Measurements from ENCODE around the gene SLC9A1.

Gene SLC9A1

DNA sequence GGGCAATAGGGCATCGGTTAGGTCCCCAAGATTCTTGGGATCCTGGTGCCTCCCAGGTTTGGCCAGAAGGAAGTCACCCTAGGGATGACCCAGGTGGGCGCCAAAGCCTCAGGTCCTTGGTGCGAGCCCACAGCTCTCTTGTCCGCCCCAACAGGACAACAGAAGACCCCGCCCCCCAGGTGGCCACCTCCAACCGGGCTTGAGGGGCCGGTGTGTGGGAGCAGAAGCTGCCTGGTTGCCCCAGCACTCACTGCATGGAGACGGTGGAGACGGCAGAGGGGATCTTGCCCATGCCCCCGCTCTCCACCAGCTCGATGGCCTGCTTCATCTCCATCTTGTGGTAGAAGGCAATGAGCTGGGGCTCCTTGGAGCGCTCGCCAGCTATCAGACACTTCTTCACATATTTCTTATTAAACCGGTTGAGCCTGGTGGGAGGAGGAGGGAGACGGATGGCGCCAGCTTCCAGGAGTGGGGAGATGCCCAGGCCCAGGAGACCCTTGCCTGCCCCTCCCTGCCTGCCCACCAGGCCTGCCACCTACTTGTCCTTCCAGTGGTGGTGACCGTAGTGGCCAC, 52.7 kb downstream of the SLC9A1 start:
- no peak overlapping the region for H3K4me3 ChIP-seq (ENCODE audit: low read depth in 1 of 2, low read length in 2 of 2)
- TF ChIP-seq, protein P1, sequence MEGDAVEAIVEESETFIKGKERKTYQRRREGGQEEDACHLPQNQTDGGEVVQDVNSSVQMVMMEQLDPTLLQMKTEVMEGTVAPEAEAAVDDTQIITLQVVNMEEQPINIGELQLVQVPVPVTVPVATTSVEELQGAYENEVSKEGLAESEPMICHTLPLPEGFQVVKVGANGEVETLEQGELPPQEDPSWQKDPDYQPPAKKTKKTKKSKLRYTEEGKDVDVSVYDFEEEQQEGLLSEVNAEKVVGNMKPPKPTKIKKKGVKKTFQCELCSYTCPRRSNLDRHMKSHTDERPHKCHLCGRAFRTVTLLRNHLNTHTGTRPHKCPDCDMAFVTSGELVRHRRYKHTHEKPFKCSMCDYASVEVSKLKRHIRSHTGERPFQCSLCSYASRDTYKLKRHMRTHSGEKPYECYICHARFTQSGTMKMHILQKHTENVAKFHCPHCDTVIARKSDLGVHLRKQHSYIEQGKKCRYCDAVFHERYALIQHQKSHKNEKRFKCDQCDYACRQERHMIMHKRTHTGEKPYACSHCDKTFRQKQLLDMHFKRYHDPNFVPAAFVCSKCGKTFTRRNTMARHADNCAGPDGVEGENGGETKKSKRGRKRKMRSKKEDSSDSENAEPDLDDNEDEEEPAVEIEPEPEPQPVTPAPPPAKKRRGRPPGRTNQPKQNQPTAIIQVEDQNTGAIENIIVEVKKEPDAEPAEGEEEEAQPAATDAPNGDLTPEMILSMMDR (IDR thresholded peaks at IDR 0.05; ENCODE audit: borderline replicate concordance, extremely low read depth, low read length, poor library complexity, severe bottlenecking), result no peak
- no peak for TF ChIP-seq EZH2 (IDR thresholded peaks at IDR 0.05; ENCODE audit: borderline replicate concordance, low read depth, low read length, severe bottlenecking)
- no peaks in the 10 kb centered on the region for H3K79me2 ChIP-seq (ENCODE audit: insufficient read depth, low read length)
- H3K36me3 ChIP-seq (ENCODE audit: insufficient read depth, low read length), result peaks cover 32% of the 10 kb centered on the region
- no peaks in the 10 kb centered on the region for H3K27me3 ChIP-seq (ENCODE audit: insufficient read depth, low read length, poor library complexity)
- no peaks in the 10 kb centered on the region for H3K9me3 ChIP-seq (ENCODE audit: insufficient read depth, low read length, severe bottlenecking)
- H3K9ac ChIP-seq (ENCODE audit: low read depth, low read length), result no peak overlapping the region
- H2AFZ ChIP-seq (ENCODE audit: low read depth, low read length), result no peak overlapping the region
- 0 out of 2 replicates have a peak, but pooled peaks cover 5% of the 10 kb centered on the region for H4K20me1 ChIP-seq (ENCODE audit: insufficient read depth, low read length)
- H3K4me2 ChIP-seq (ENCODE audit: insufficient read depth, low read length), result no peak overlapping the region
- H3K4me1 ChIP-seq (ENCODE audit: insufficient read depth, low read length), result no peaks in the 10 kb centered on the region; the same call in 1 of the 2 replicates
- DNase-seq (no peak), ATAC-seq (ENCODE audit: insufficient read depth, low read depth) (no peak)
- H3K27ac ChIP-seq (ENCODE audit: low read length), result no peak overlapping the region

DNA sequence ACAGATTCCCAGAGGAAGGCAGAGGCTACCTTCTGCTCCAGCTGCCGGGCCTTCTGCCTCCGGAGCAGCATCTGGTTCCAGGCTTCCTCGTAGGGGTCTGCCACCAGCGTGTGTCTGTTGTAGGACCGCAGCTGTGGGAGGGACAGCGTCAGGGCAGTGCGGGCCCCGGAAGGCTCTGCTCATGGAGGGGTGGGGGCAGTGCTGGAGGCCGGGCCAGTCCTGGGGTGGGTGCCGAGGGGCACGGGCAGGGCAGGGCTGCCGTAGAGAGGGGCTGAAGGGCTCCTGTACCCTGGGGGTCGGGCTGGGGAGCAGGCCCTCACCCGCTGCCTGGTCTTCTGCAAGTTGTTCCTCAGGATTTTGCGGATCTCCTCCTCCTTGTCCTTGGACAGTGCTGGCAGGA, 53.2 kb downstream of the SLC9A1 start:
- TF ChIP-seq, protein P1 (IDR thresholded peaks at IDR 0.05; ENCODE audit: borderline replicate concordance, extremely low read depth, low read length, poor library complexity, severe bottlenecking), result no peak
- no peak for TF ChIP-seq EZH2 (IDR thresholded peaks at IDR 0.05; ENCODE audit: borderline replicate concordance, low read depth, low read length, severe bottlenecking)
- no peak overlapping the region for H3K4me3 ChIP-seq (ENCODE audit: low read depth in 1 of 2, low read length in 2 of 2)
- 0 out of 2 replicates have a peak, but pooled peaks cover 5% of the 10 kb centered on the region for H4K20me1 ChIP-seq (ENCODE audit: insufficient read depth, low read length)
- no peaks in the 10 kb centered on the region for H3K9me3 ChIP-seq (ENCODE audit: insufficient read depth, low read length, severe bottlenecking)
- no peaks in the 10 kb centered on the region; the same call in 1 of the 2 replicates for H3K4me1 ChIP-seq (ENCODE audit: insufficient read depth, low read length)
- H2AFZ ChIP-seq (ENCODE audit: low read depth, low read length), result no peak overlapping the region
- no peaks in the 10 kb centered on the region for H3K27me3 ChIP-seq (ENCODE audit: insufficient read depth, low read length, poor library complexity)
- DNase-seq (no peak), ATAC-seq (ENCODE audit: insufficient read depth, low read depth) (no peak)
- H3K36me3 ChIP-seq (ENCODE audit: insufficient read depth, low read length), result peaks cover 32% of the 10 kb centered on the region
- no peak overlapping the region for H3K27ac ChIP-seq (ENCODE audit: low read length)
- no peaks in the 10 kb centered on the region for H3K79me2 ChIP-seq (ENCODE audit: insufficient read depth, low read length)
- no peak overlapping the region for H3K9ac ChIP-seq (ENCODE audit: low read depth, low read length)
- H3K4me2 ChIP-seq (ENCODE audit: insufficient read depth, low read length), result no peak overlapping the region

DNA sequence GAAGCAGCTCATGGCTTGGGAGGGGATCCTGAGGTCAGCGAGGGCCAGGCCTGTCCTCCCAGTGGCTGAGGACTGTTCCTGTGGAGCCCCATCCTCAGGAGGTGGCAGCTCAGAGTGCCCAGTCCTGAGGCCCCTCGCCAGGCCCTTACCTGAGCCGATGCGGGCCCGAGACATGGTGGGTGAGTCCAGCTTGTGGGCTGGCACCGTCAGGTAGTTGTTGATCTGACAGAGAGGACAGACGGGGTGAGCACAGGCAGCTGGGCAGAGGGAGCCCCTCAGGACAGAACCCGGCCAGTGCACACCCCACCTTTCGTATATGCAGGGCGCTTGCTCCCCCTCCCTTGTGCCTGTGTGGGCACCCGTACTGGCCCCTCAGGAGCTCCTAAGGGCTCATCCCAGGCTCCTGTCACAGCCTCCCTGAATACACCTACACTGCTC, 53.9 kb downstream of the SLC9A1 start:
- Histone ChIP-seq H3K27ac (ENCODE audit: low read length) (no peak overlapping the region), H3K9ac (ENCODE audit: low read depth, low read length) (no peak overlapping the region), H3K27me3 (ENCODE audit: insufficient read depth, low read length, poor library complexity) (no peaks in the 10 kb centered on the region), H3K4me1 (ENCODE audit: insufficient read depth, low read length) (no peaks in the 10 kb centered on the region; the same call in 1 of the 2 replicates), H3K36me3 (ENCODE audit: insufficient read depth, low read length) (peaks cover 29% of the 10 kb centered on the region), H4K20me1 (ENCODE audit: insufficient read depth, low read length) (0 out of 2 replicates have a peak, but pooled peaks cover 5% of the 10 kb centered on the region), H3K4me3 (ENCODE audit: low read depth in 1 of 2, low read length in 2 of 2) (no peak overlapping the region), H3K79me2 (ENCODE audit: insufficient read depth, low read length) (no peaks in the 10 kb centered on the region), H2AFZ (ENCODE audit: low read depth, low read length) (no peak overlapping the region), H3K9me3 (ENCODE audit: insufficient read depth, low read length, severe bottlenecking) (no peaks in the 10 kb centered on the region), H3K4me2 (ENCODE audit: insufficient read depth, low read length) (no peak overlapping the region)
- DNase-seq (no peak), ATAC-seq (ENCODE audit: insufficient read depth, low read depth) (no peak)
- TF ChIP-seq EZH2 (IDR thresholded peaks at IDR 0.05; ENCODE audit: borderline replicate concordance, low read depth, low read length, severe bottlenecking), result no peak
- TF ChIP-seq, protein P1 (IDR thresholded peaks at IDR 0.05; ENCODE audit: borderline replicate concordance, extremely low read depth, low read length, poor library complexity, severe bottlenecking), result no peak

Data from DND-41 (cell line).